ENCODE data around the gene GSTP1. TPM values are rescaled to one million over a fixed set of nuclear protein-coding genes. Genes with fewer than 3 reads are reported as not detected.

The GSTP1 gene
- total and polyA plus RNA-seq, 9 of the 15 experiments (the other 6 are each of a cell fraction or from before 2014, with no cell fraction given), result 592 to 2,150 (median 1,204) TPM

GRCh38 chr11:67583247-67584204 is at the start of gene GSTP1 (continued):
- TF ChIP-seq TCF7L2 (IDR thresholded peaks at IDR 0.05; ENCODE audit: low read depth, low read length), result no peak
- TF ChIP-seq CHD2 (IDR thresholded peaks at IDR 0.05; ENCODE audit: low read depth, low read length), result no peak
- no peak for TF ChIP-seq BRF1 (IDR thresholded peaks at IDR 0.05; ENCODE audit: borderline replicate concordance, extremely low read depth, insufficient read length)
- no peak for TF ChIP-seq NR2F6 (CRISPR knock-in tag; IDR thresholded peaks at IDR 0.05)
- no peak for TF ChIP-seq ZBTB12 (CRISPR knock-in tag; IDR thresholded peaks at IDR 0.05)
- peak in 1 of 2 experiments; percentile 68; a peak in 1 of 4 replicates for TF ChIP-seq UBTF (IDR thresholded peaks at IDR 0.05; ENCODE audit: borderline replicate concordance in 1 of 2, low read depth in 2 of 2, low read length in 2 of 2)
- TF ChIP-seq ZNF140 (CRISPR knock-in tag; IDR thresholded peaks at IDR 0.05), result no peak
- no peak for TF ChIP-seq ZNF232 (CRISPR knock-in tag; IDR thresholded peaks at IDR 0.05)
- peak; percentile 45 for TF ChIP-seq TCF3 (CRISPR knock-in tag; IDR thresholded peaks at IDR 0.05)
- TF ChIP-seq CBX2 (IDR thresholded peaks at IDR 0.05; ENCODE audit: insufficient read depth, low read length, poor library complexity, severe bottlenecking), result no peak
- no peak for TF ChIP-seq FOXA1 (IDR thresholded peaks at IDR 0.05; ENCODE audit: borderline replicate concordance)
- TF ChIP-seq KDM1A (IDR thresholded peaks at IDR 0.05), result no peak
- TF ChIP-seq ZNF764 (CRISPR knock-in tag; IDR thresholded peaks at IDR 0.05; ENCODE audit: low read depth), result no peak
- TF ChIP-seq RUNX1 (IDR thresholded peaks at IDR 0.05; ENCODE audit: low read depth), result no peak
- no peak for TF ChIP-seq CSDE1 (IDR thresholded peaks at IDR 0.05)
- TF ChIP-seq HDAC3 (IDR thresholded peaks at IDR 0.05; ENCODE audit: borderline replicate concordance, partially characterized antibody), result peak; percentile 23
- TF ChIP-seq TAL1 (IDR thresholded peaks at IDR 0.05), result no peak
- TF ChIP-seq SETDB1 (IDR thresholded peaks at IDR 0.05; ENCODE audit: low read length), result no peak
- no peak for TF ChIP-seq THRAP3 (IDR thresholded peaks at IDR 0.05; ENCODE audit: borderline replicate concordance)
- no peak for TF ChIP-seq ZNF445 (CRISPR knock-in tag; IDR thresholded peaks at IDR 0.05; ENCODE audit: low read depth)
- 0 out of 2 replicates have a peak, but pooled peaks have one; percentile 36 for TF ChIP-seq KLF13 (tag; IDR thresholded peaks at IDR 0.05; ENCODE audit: borderline replicate concordance, low read depth)
- no peak for TF ChIP-seq TCF15 (CRISPR knock-in tag; IDR thresholded peaks at IDR 0.05)
- no peak for TF ChIP-seq RFX5 (IDR thresholded peaks at IDR 0.05; ENCODE audit: low read depth, low read length)
- TF ChIP-seq ARNT (IDR thresholded peaks at IDR 0.05), result no peak
- TF ChIP-seq HMGN3 (IDR thresholded peaks at IDR 0.05; ENCODE audit: borderline replicate concordance, extremely low read depth, insufficient read length, low read depth, low read length), result peak; percentile 85
- no peak; the same call in 1 of the 2 replicates for TF ChIP-seq ARID1B (IDR thresholded peaks at IDR 0.05)
